ENCODE data around the gene MCF2L. TPM values are rescaled to one million over a fixed set of nuclear protein-coding genes. Genes with fewer than 3 reads are reported as not detected.

Gene MCF2L
- total RNA-seq, 1 donor from 2014 or later, result under 0.01 TPM

GRCh38 chr13:113061796-113062425, 92.9 kb downstream of the MCF2L start:
- Histone ChIP-seq H3K27me3 (ENCODE audit: control insufficient read depth, insufficient read depth, low read length) (no peaks in the 10 kb centered on the region), H3K36me3 (ENCODE audit: control insufficient read depth, insufficient read depth, low read length) (no peaks in the 10 kb centered on the region), H3K4me3 (ENCODE audit: low read depth, low read length) (no peak overlapping the region)
- no peak for TF ChIP-seq CTCF (IDR thresholded peaks at IDR 0.05; ENCODE audit: insufficient read depth, low read length, severe bottlenecking)
- no peak for FAIRE-seq
- no peak for DNase-seq (ENCODE audit: low read depth)

GRCh38 chr13:113062691-113063090, 93.7 kb downstream of the MCF2L start:
- DNase-seq (ENCODE audit: low read depth) (no peak), FAIRE-seq (peak; percentile 7)
- Histone ChIP-seq H3K27me3 (ENCODE audit: control insufficient read depth, insufficient read depth, low read length) (no peaks in the 10 kb centered on the region), H3K36me3 (ENCODE audit: control insufficient read depth, insufficient read depth, low read length) (no peaks in the 10 kb centered on the region), H3K4me3 (ENCODE audit: low read depth, low read length) (no peak overlapping the region)
- no peak for TF ChIP-seq CTCF (IDR thresholded peaks at IDR 0.05; ENCODE audit: insufficient read depth, low read length, severe bottlenecking)

- no peaks in the 10 kb centered on the region for H3K27me3 ChIP-seq (ENCODE audit: control insufficient read depth, insufficient read depth, low read length)
- H3K4me3 ChIP-seq (ENCODE audit: low read depth, low read length), result no peak overlapping the region
- DNase-seq (ENCODE audit: low read depth) (no peak), FAIRE-seq (no peak)
- no peaks in the 10 kb centered on the region for H3K36me3 ChIP-seq (ENCODE audit: control insufficient read depth, insufficient read depth, low read length)
- no peak for TF ChIP-seq CTCF (IDR thresholded peaks at IDR 0.05; ENCODE audit: insufficient read depth, low read length, severe bottlenecking)
These were observed 94.1 kb downstream of the MCF2L start for GRCh38 chr13:113063091-113063491.

- DNase-seq (ENCODE audit: low read depth), result no peak
- no peak for FAIRE-seq
- H3K4me3 ChIP-seq (ENCODE audit: low read depth, low read length), result no peak overlapping the region
- no peak for TF ChIP-seq CTCF (IDR thresholded peaks at IDR 0.05; ENCODE audit: insufficient read depth, low read length, severe bottlenecking)
- H3K27me3 ChIP-seq (ENCODE audit: control insufficient read depth, insufficient read depth, low read length), result no peaks in the 10 kb centered on the region
- H3K36me3 ChIP-seq (ENCODE audit: control insufficient read depth, insufficient read depth, low read length), result no peaks in the 10 kb centered on the region
These were observed 95.1 kb downstream of the MCF2L start for GRCh38 chr13:113064000-113064533.

GRCh38 chr13:113064534-113065405, 95.8 kb downstream of the MCF2L start:
- no peak for TF ChIP-seq CTCF (IDR thresholded peaks at IDR 0.05; ENCODE audit: insufficient read depth, low read length, severe bottlenecking)
- DNase-seq (ENCODE audit: low read depth) (peak; percentile 21), FAIRE-seq (no peak)
- Histone ChIP-seq H3K4me3 (ENCODE audit: low read depth, low read length) (no peak overlapping the region), H3K36me3 (ENCODE audit: control insufficient read depth, insufficient read depth, low read length) (no peaks in the 10 kb centered on the region), H3K27me3 (ENCODE audit: control insufficient read depth, insufficient read depth, low read length) (no peaks in the 10 kb centered on the region)
